Gastroesophageal sphincter (tissue), 3 donors: Measurements from ENCODE around the gene CUX1.

Experiments
- CTCF ChIP-seq, 4 experiments: fragments of 200-600 bp in 2 of 4; fragments of 450-650 bp in 2 of 4; sonication (generic) in 1 of 4; IDR thresholded peaks; one replicate each; pipeline ENCODE4 v1.5.1; 2017 to 2019; ENCODE audit warnings: antibody characterized with exemption in 4 of 4, mild to moderate bottlenecking in 2 of 4, moderate library complexity in 2 of 4
- POLR2A ChIP-seq, 2 donors: fragments of 450-650 bp; IDR thresholded peaks; one replicate each; pipeline ENCODE4 v1.6.1; 2017; ENCODE audit warnings: antibody characterized with exemption in 2 of 2, mild to moderate bottlenecking in 2 of 2, moderate library complexity in 1 of 2
- POLR2AphosphoS5 ChIP-seq: sonication (generic); formaldehyde crosslinking; IDR thresholded peaks from one replicate; pipeline ENCODE4 v1.6.1; 2017; ENCODE audit warnings: antibody characterized with exemption

GRCh38 chr7:101923602-101923985 is 106.2 kb downstream of the CUX1 start:
- TF ChIP-seq POLR2AphosphoS5, result no peak
- TF ChIP-seq POLR2A (IDR thresholded peaks at IDR 0.05), result no peak
- TF ChIP-seq CTCF (IDR thresholded peaks at IDR 0.05), result no peak
